Mucosa of rectum (tissue), 2 donors: ENCODE measurements around the gene OR10H1.
"Not testable (repeated sequence)": the region's sequence is repeated elsewhere in the genome, so short reads cannot be mapped to it uniquely, and the experiment has no call there.

ENCODE experiments used
- H3K27ac ChIP-seq, 2 donors: one replicate each; pipeline ENCODE4 v1.7.0; 2013; ENCODE audit warnings: inconsistent platforms in 2 of 2, low read depth in 2 of 2, low read length in 2 of 2
- H3K27me3 ChIP-seq, 2 donors: one replicate each; pipeline ENCODE4 v1.7.0; 2013; ENCODE audit warnings: low read length in 2 of 2; ENCODE audit not compliant: control insufficient read depth in 2 of 2, insufficient read depth in 2 of 2
- H3K36me3 ChIP-seq, 2 donors: one replicate each; pipeline ENCODE4 v1.7.0; 2013; ENCODE audit warnings: low read length in 2 of 2; ENCODE audit not compliant: control insufficient read depth in 2 of 2, insufficient read depth in 2 of 2
- H3K4me1 ChIP-seq, 2 donors: one replicate each; pipeline ENCODE4 v1.7.0; 2013; ENCODE audit warnings: low read length in 2 of 2, mild to moderate bottlenecking in 1 of 2; ENCODE audit not compliant: control insufficient read depth in 2 of 2, insufficient read depth in 2 of 2
- H3K4me3 ChIP-seq, 2 donors: one replicate each; pipeline ENCODE4 v1.7.0; 2013; ENCODE audit warnings: low read length in 2 of 2
- H3K9ac ChIP-seq, 2 donors: one replicate each; pipeline ENCODE4 v1.7.0; 2013; ENCODE audit warnings: low read length in 2 of 2, low read depth in 1 of 2, mild to moderate bottlenecking in 1 of 2
- H3K9me3 ChIP-seq, 2 donors: one replicate each; pipeline ENCODE4 v1.7.0; 2013; ENCODE audit warnings: low read length in 2 of 2; ENCODE audit not compliant: control insufficient read depth in 2 of 2
- donor health status: healthy.
- donor health status: Normal muscosa, but diverticular disease.

Gene OR10H1

GRCh38 chr19:15815306-15815705 lies at the start of gene OR10H1:
OR10H1 (minus strand) TSS chr19:15815664; CDS start chr19:15808037, 7,627 bp downstream.
- H3K36me3 ChIP-seq: no peaks in the 10 kb centered on the region
- no peak within 1 kb of the TSS for H3K4me3 ChIP-seq
- H3K4me1 ChIP-seq: no peaks in the 10 kb centered on the region
- peaks cover 8 to 12% of the 10 kb centered on the region in 2 donors for H3K27me3 ChIP-seq
- no peak within 1 kb of the TSS for H3K9ac ChIP-seq
- H3K27ac ChIP-seq: no peak within 1 kb of the TSS
- H3K9me3 ChIP-seq: no peaks in the 10 kb centered on the region

GRCh38 chr19:15864824-15865223 lies 49.4 kb upstream of the OR10H1 start:
- Histone ChIP-seq H3K9me3 (no peaks in the 10 kb centered on the region), H3K9ac (no peak overlapping the region), H3K4me3 (no peak overlapping the region), H3K27ac (no peak overlapping the region), H3K36me3 (no peaks in the 10 kb centered on the region), H3K27me3 (no peaks in the 10 kb centered on the region), H3K4me1 (peaks cover 0 to 7% of the 10 kb centered on the region in 2 donors)

- Histone ChIP-seq H3K9me3 (no peaks in the 10 kb centered on the region), H3K9ac (no peak overlapping the region), H3K4me1 (no peaks in the 10 kb centered on the region), H3K36me3 (no peaks in the 10 kb centered on the region), H3K4me3 (no peak overlapping the region), H3K27ac (no peak overlapping the region), H3K27me3 (no peaks in the 10 kb centered on the region)
Observed at GRCh38 chr19:15863272-15863671, 47.8 kb upstream of the OR10H1 start.

- Histone ChIP-seq H3K27me3 (no peaks in the 10 kb centered on the region), H3K4me3 (no peak overlapping the region), H3K4me1 (no peaks in the 10 kb centered on the region), H3K36me3 (no peaks in the 10 kb centered on the region), H3K9me3 (no peaks in the 10 kb centered on the region), H3K9ac (no peak overlapping the region), H3K27ac (no peak overlapping the region)
Observed at GRCh38 chr19:15862444-15862843, 47.0 kb upstream of the OR10H1 start.

GRCh38 chr19:15860522-15860921 lies 45.1 kb upstream of the OR10H1 start:
- H3K27ac ChIP-seq: no peak overlapping the region
- H3K9me3 ChIP-seq: no peaks in the 10 kb centered on the region
- no peaks in the 10 kb centered on the region for H3K27me3 ChIP-seq
- H3K4me1 ChIP-seq: no peaks in the 10 kb centered on the region
- no peaks in the 10 kb centered on the region for H3K36me3 ChIP-seq
- H3K4me3 ChIP-seq: no peak overlapping the region
- no peak overlapping the region for H3K9ac ChIP-seq

GRCh38 chr19:15859187-15859586 lies 43.7 kb upstream of the OR10H1 start:
- Histone ChIP-seq H3K36me3 (no peaks in the 10 kb centered on the region), H3K4me1 (no peaks in the 10 kb centered on the region), H3K4me3 (no peak overlapping the region), H3K9ac (no peak overlapping the region), H3K27ac (no peak overlapping the region), H3K9me3 (no peaks in the 10 kb centered on the region), H3K27me3 (no peaks in the 10 kb centered on the region)

GRCh38 chr19:15850385-15850784 lies 34.9 kb upstream of the OR10H1 start:
- no peaks in the 10 kb centered on the region for H3K9me3 ChIP-seq
- no peak overlapping the region for H3K27ac ChIP-seq
- no peaks in the 10 kb centered on the region for H3K36me3 ChIP-seq
- no peak overlapping the region for H3K9ac ChIP-seq
- no peak overlapping the region for H3K4me3 ChIP-seq
- no peaks in the 10 kb centered on the region for H3K4me1 ChIP-seq
- no peaks in the 10 kb centered on the region for H3K27me3 ChIP-seq

GRCh38 chr19:15846923-15847322 lies 31.5 kb upstream of the OR10H1 start:
- no peaks in the 10 kb centered on the region for H3K9me3 ChIP-seq
- no peak overlapping the region for H3K9ac ChIP-seq
- H3K4me1 ChIP-seq: no peaks in the 10 kb centered on the region
- no peak overlapping the region for H3K4me3 ChIP-seq
- no peaks in the 10 kb centered on the region for H3K36me3 ChIP-seq
- H3K27ac ChIP-seq: no peak overlapping the region
- no peaks in the 10 kb centered on the region for H3K27me3 ChIP-seq

- H3K9ac ChIP-seq, H3K27ac ChIP-seq, H3K4me1 ChIP-seq, H3K4me3 ChIP-seq, H3K27me3 ChIP-seq, H3K36me3 ChIP-seq, H3K9me3 ChIP-seq: not testable (repeated sequence)
Observed at GRCh38 chr19:15843894-15844222, 28.4 kb upstream of the OR10H1 start.

GRCh38 chr19:15843203-15843893 lies 27.9 kb upstream of the OR10H1 start:
- Histone ChIP-seq H3K9ac (no peak overlapping the region), H3K27me3 (no peaks in the 10 kb centered on the region), H3K4me1 (no peaks in the 10 kb centered on the region), H3K36me3 (no peaks in the 10 kb centered on the region), H3K27ac (no peak overlapping the region), H3K4me3 (no peak overlapping the region), H3K9me3 (no peaks in the 10 kb centered on the region)
